Thoracic aorta (tissue), 2 donors: Measurements from ENCODE around the gene MRPL46. TPM values are rescaled to one million over a fixed set of nuclear protein-coding genes. Genes with fewer than 3 reads are reported as not detected.

ENCODE experiments used
- ATAC-seq: fragments of 150-250 bp; one replicate; pipeline ENCODE4 v1.8.0; 2017; ENCODE audit warnings: low read depth; ENCODE audit not compliant: insufficient number of reproducible peaks, low FRiP score
- DNase-seq: peaks from one replicate; pipeline ENCODE4 v3.0.0-alpha.2; 2020; ENCODE audit warnings: low spot score
- H3K27ac ChIP-seq, 2 donors: fragments of 200-600 bp; sonication (generic); 1 replicate in 1 of 2; 2 replicates in 1 of 2; pipeline ENCODE4 v1.5.1; 2016; ENCODE audit warnings: mild to moderate bottlenecking in 2 of 2, moderate library complexity in 2 of 2
- H3K27me3 ChIP-seq: fragments of 200-600 bp; sonication (generic); replicated peaks from 2 replicates; pipeline ENCODE4 v1.6.0; 2016; ENCODE audit warnings: mild to moderate bottlenecking; ENCODE audit not compliant: insufficient read depth
- H3K36me3 ChIP-seq: fragments of 200-600 bp; sonication (generic); one replicate; pipeline ENCODE4 v1.5.1; 2016
- H3K4me1 ChIP-seq, 2 donors: fragments of 200-600 bp; sonication (generic); 1 replicate in 1 of 2; 2 replicates in 1 of 2; pipeline versions ENCODE4 v1.5.1 to v1.6.0; 2016; ENCODE audit warnings: low read depth in 2 of 2, mild to moderate bottlenecking in 1 of 2; ENCODE audit not compliant: control insufficient read depth in 1 of 2
- H3K4me3 ChIP-seq: fragments of 200-600 bp; sonication (generic); 2 replicates; pipeline ENCODE4 v1.5.1; 2016; ENCODE audit warnings: mild to moderate bottlenecking
- H3K9me3 ChIP-seq: fragments of 200-600 bp; sonication (generic); 2 replicates; pipeline ENCODE4 v1.5.1; 2016
- total RNA-seq, 2 donors: library from RNA; depleted of rRNA; stranded (reverse); fragments of >200 nt; gene quantifications; one replicate each; pipeline versions ENCODE4 v1.1.0 to v1.2.3, GENCODE V29; 2016
- TF ChIP-seq, protein P1 (sequence below): fragments of 200-600 bp; sonication (generic); IDR thresholded peaks from one replicate; pipeline ENCODE4 v1.5.1; 2019; ENCODE audit warnings: antibody characterized with exemption

The MRPL46 gene
- total RNA-seq, 2 donors from 2014 or later: 3.9 to 13.5 TPM

GRCh38 chr15:88465633-88466224 lies 1.5 kb downstream of the MRPL46 start:
- DNase-seq: no peak
- H3K9me3 ChIP-seq: no peaks in the 10 kb centered on the region
- no peaks in the 10 kb centered on the region for H3K27me3 ChIP-seq
- ATAC-seq: no peak
- H3K27ac ChIP-seq: no peak overlapping the region
- no peak overlapping the region for H3K4me3 ChIP-seq
- peaks cover 12 to 22% of the 10 kb centered on the region in 2 donors for H3K4me1 ChIP-seq
- peaks cover 8% of the 10 kb centered on the region for H3K36me3 ChIP-seq
- TF ChIP-seq, protein P1, sequence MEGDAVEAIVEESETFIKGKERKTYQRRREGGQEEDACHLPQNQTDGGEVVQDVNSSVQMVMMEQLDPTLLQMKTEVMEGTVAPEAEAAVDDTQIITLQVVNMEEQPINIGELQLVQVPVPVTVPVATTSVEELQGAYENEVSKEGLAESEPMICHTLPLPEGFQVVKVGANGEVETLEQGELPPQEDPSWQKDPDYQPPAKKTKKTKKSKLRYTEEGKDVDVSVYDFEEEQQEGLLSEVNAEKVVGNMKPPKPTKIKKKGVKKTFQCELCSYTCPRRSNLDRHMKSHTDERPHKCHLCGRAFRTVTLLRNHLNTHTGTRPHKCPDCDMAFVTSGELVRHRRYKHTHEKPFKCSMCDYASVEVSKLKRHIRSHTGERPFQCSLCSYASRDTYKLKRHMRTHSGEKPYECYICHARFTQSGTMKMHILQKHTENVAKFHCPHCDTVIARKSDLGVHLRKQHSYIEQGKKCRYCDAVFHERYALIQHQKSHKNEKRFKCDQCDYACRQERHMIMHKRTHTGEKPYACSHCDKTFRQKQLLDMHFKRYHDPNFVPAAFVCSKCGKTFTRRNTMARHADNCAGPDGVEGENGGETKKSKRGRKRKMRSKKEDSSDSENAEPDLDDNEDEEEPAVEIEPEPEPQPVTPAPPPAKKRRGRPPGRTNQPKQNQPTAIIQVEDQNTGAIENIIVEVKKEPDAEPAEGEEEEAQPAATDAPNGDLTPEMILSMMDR: no peak

DNA sequence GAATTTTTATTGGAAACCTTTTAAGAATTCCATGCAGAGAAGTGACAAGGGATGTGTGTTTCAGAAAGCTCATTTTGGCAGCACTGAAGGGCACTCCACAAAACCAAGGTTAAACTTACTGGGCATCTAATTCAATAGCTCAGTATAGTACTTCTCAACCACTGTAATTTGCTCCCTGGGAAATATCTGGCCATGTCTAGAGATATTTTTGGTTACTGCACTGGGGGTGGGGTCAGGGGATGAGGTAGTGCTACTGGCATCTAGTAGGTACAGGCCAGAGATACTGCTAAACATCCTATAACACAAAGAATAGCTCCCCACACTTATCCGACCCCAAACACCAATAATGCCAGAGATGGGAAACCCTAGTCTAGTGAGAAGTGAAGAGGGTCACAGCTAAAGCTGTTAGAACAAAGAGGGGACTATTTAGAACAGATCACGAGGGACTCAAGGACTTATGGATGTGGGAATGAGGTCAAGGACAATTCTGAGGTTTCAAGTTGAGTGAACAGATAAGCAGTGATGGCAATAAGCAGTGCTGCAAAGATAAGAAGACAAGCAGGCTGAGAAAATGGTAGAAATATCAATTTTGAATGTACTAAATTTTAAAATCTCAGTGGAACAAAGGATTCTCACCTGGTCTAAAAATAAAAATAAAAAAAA lies 3.2 kb downstream of the MRPL46 start:
- TF ChIP-seq, protein P1: no peak
- Histone ChIP-seq H3K27ac (no peak overlapping the region), H3K9me3 (no peaks in the 10 kb centered on the region), H3K36me3 (peaks cover 22% of the 10 kb centered on the region), H3K27me3 (no peaks in the 10 kb centered on the region), H3K4me3 (no peak overlapping the region), H3K4me1 (peaks cover 12 to 22% of the 10 kb centered on the region in 2 donors)
- DNase-seq (no peak), ATAC-seq (no peak)

DNA sequence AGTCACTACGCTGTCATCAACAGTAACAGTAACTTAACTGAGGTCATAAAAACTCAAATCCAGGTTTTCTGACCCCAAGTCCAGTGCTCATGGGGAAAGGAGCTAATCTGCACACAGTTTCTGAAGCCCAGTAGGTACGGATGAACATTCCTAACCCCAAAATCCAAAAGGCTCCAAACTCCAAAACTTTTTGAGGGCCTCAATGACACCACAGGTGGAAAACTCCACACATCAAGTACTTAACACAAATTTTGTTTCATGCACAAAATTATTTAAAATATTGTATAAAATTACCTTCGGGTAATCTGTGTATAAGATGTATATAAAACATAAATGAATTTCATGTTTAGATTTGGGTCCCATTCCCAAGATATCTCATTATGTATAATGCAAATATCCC lies 10.5 kb downstream of the MRPL46 start:
- H3K27ac ChIP-seq: no peak overlapping the region
- H3K9me3 ChIP-seq: no peaks in the 10 kb centered on the region
- ATAC-seq (no peak), DNase-seq (no peak)
- H3K36me3 ChIP-seq: peaks cover 25% of the 10 kb centered on the region
- peaks cover 0 to 9% of the 10 kb centered on the region in 2 donors for H3K4me1 ChIP-seq
- TF ChIP-seq, protein P1: no peak
- H3K27me3 ChIP-seq: no peaks in the 10 kb centered on the region
- H3K4me3 ChIP-seq: no peak overlapping the region

DNA sequence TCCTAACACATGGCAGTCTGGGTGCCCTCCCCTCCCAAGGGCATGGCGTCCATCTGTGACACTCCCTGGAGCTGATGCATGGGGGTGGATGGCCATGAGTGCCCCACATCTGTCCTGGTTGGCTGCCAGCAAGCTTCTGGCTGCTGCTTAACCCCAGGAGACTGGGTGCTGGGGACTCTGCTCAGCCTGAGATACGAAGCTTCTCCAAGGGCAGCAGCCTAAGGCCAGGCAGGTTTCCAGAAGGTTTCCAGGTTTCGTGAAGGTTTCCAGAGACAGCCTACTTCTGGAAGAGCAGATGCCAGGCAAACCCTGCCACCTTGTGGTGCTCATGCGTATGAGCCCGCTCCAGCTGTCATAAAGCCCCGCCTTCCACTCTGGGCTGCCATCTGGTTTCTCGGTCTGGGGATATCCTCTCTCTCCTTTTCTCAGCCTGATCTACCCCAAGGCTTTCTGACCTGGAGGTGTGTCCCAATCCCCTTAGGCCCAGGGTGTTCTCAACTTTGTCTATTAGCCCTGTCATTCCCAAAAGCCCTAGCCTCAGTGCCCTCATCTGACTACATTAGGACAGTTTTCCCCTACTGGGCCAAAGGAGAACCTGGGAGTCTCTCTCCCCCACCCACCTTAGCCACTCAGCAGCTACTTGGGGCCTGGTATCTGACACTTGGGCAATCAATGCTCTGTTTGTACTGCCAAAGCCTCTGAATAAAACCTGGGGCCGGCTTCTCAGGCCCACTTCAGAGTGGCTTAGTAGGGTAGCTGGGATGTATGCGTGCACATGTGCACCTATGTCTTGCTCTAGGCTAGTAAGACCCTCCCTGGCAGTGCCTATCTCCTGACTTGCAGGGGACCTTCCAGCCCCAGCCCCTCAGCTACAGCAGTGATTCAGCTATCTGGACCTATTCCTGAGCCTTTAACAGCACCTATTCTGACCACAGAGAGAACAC lies 12.0 kb downstream of the MRPL46 start:
- ATAC-seq (no peak), DNase-seq (no peak)
- Histone ChIP-seq H3K27ac (no peak overlapping the region), H3K4me1 (peaks cover 0 to 9% of the 10 kb centered on the region in 2 donors), H3K4me3 (no peak overlapping the region), H3K36me3 (peaks cover 22% of the 10 kb centered on the region), H3K9me3 (no peaks in the 10 kb centered on the region), H3K27me3 (no peaks in the 10 kb centered on the region)
- TF ChIP-seq, protein P1: peak; percentile 56

GRCh38 chr15:88454236-88454635 lies 13.0 kb downstream of the MRPL46 start:
- H3K9me3 ChIP-seq: no peaks in the 10 kb centered on the region
- ATAC-seq: no peak
- TF ChIP-seq, protein P1: no peak
- peaks cover 0 to 9% of the 10 kb centered on the region in 2 donors for H3K4me1 ChIP-seq
- no peak for DNase-seq
- no peaks in the 10 kb centered on the region for H3K27me3 ChIP-seq
- H3K4me3 ChIP-seq: no peak overlapping the region
- H3K36me3 ChIP-seq: peaks cover 13% of the 10 kb centered on the region
- no peak overlapping the region for H3K27ac ChIP-seq
